ENCODE results near the gene EBF3.

DNA sequence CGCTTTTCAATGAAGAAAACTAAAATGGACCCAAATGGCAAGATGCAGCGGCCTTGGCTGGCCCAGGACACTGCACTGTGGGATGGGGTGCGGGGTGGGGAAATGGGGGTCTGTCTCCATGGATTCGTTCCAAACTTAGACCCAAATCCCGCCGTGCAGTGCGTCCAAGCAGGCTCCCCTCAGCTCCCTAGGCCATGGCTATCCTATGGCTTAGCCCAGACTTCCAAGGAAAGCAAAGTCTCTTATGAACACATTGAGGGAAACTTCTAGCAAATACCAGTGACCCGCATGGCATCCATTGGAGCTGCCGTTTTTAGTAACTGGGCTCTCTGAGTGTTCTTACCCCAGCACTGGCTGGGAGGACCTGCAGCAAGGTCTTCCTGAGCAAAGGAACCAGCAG, 122.5 kb downstream of the EBF3 start:
- TF ChIP-seq YY1 (IDR thresholded peaks at IDR 0.05; ENCODE audit: insufficient read depth, insufficient read length) (no peak), ZNF274 (IDR thresholded peaks at IDR 0.05; ENCODE audit: low read depth, low read length) (no peak), SUZ12 (IDR thresholded peaks at IDR 0.05; ENCODE audit: extremely low read depth, insufficient read depth, insufficient read length) (no peak)
